ENCODE measurements around the gene SLCO4A1. TPM values are rescaled to one million over a fixed set of nuclear protein-coding genes. Genes with fewer than 3 reads are reported as not detected.

Gene SLCO4A1
- total and polyA plus RNA-seq, 4 experiments from 2014 or later, result 0.49 to 0.99 (median 0.97) TPM; not detected in 1

- peaks cover 2 to 35% (median 27%) of the 10 kb centered on the region in 8 donors for H3K9me3 Mint-ChIP-seq
- H3K4me3 Mint-ChIP-seq, result no peak overlapping the region
- peaks cover 13 to 47% (median 29%) of the 10 kb centered on the region in 4 donors for H3K4me1 Mint-ChIP-seq
- no peaks in the 10 kb centered on the region for H3K36me3 ChIP-seq (ENCODE audit: insufficient read depth, low read length)
- no peak overlapping the region for H3K27ac ChIP-seq (ENCODE audit: low read depth, low read length)
- no peak for DNase-seq
- H3K9me3 ChIP-seq (ENCODE audit: control insufficient read depth in 1 of 2, low read length in 2 of 2), result no peaks in the 10 kb centered on the region
- no peak overlapping the region for H3K27ac Mint-ChIP-seq
- ChIA-PET POLR2A (ENCODE audit: partially characterized antibody) (interaction anchor here (0.8 to 1.0 kb wide), 2 partner anchors 21 to 76 kb away, joined by 3 to 4 read pairs; no protein-coding TSS in a partner anchor), CTCF (ENCODE audit: partially characterized antibody) (interaction anchor here (0.7 kb wide), 1 partner anchor 11 kb away, joined by 3 read pairs; no protein-coding TSS in a partner anchor)
- H3K4me1 ChIP-seq (ENCODE audit: insufficient read depth, low read length), result peaks cover 21% of the 10 kb centered on the region
- peaks cover 1 to 16% of the 10 kb centered on the region in 2 donors for H3K36me3 Mint-ChIP-seq
- intact Hi-C loops (cut with micrococcal nuclease), result no loop called here
- no peaks in the 10 kb centered on the region for H3K27me3 ChIP-seq (ENCODE audit: insufficient read depth, low read length)
- no peak overlapping the region for H3K4me3 ChIP-seq (ENCODE audit: low read length in 2 of 2)
- H3K27me3 Mint-ChIP-seq, result peaks cover 0 to 2% of the 10 kb centered on the region in 2 donors
These were observed 76.2 kb downstream of the SLCO4A1 start for GRCh38 chr20:62718546-62718945.

GRCh38 chr20:62719250-62719935 lies 77.1 kb downstream of the SLCO4A1 start:
- ChIA-PET POLR2A (ENCODE audit: partially characterized antibody) (interaction anchor here (0.6 to 1.0 kb wide), 2 partner anchors 20 to 68 kb away, joined by 3 to 6 read pairs; no protein-coding TSS in a partner anchor), CTCF (ENCODE audit: partially characterized antibody) (no interaction called here)
- H3K27ac Mint-ChIP-seq, result no peak overlapping the region
- H3K9me3 Mint-ChIP-seq, result peaks cover 2 to 35% (median 27%) of the 10 kb centered on the region in 8 donors
- peaks cover 0 to 2% of the 10 kb centered on the region in 2 donors for H3K27me3 Mint-ChIP-seq
- Histone ChIP-seq H3K4me1 (ENCODE audit: insufficient read depth, low read length) (peaks cover 21% of the 10 kb centered on the region), H3K36me3 (ENCODE audit: insufficient read depth, low read length) (no peaks in the 10 kb centered on the region), H3K4me3 (ENCODE audit: low read length in 2 of 2) (no peak overlapping the region), H3K27ac (ENCODE audit: low read depth, low read length) (no peak overlapping the region), H3K27me3 (ENCODE audit: insufficient read depth, low read length) (no peaks in the 10 kb centered on the region), H3K9me3 (ENCODE audit: control insufficient read depth in 1 of 2, low read length in 2 of 2) (no peaks in the 10 kb centered on the region)
- peaks cover 1 to 16% of the 10 kb centered on the region in 2 donors for H3K36me3 Mint-ChIP-seq
- H3K4me1 Mint-ChIP-seq, result peaks cover 11 to 42% (median 26%) of the 10 kb centered on the region in 4 donors
- DNase-seq, result no peak
- H3K4me3 Mint-ChIP-seq, result no peak overlapping the region
- intact Hi-C loops (cut with micrococcal nuclease), result no loop called here

Other genes with a start within 250 kb of the SLCO4A1 start
- gene CABLES2, start 235.2 kb upstream of the SLCO4A1 start, total RNA-seq, result 1 to 10 TPM; 5.9 to 7.5 TPM
- gene CABLES2, start 235.2 kb upstream of the SLCO4A1 start, polyA plus RNA-seq, result 1 to 10 TPM in 1 of 2 donors, under 1 TPM in 1; 0.45 to 1.8 TPM
- gene RBBP8NL, start 215.0 kb upstream of the SLCO4A1 start, total RNA-seq, result not detected
- gene RBBP8NL, start 215.0 kb upstream of the SLCO4A1 start, polyA plus RNA-seq, result not detected
- not detected for gene GATA5, start 166.5 kb upstream of the SLCO4A1 start, total RNA-seq
- not detected for gene GATA5, start 166.5 kb upstream of the SLCO4A1 start, polyA plus RNA-seq
- gene NTSR1, start 66.3 kb downstream of the SLCO4A1 start, total RNA-seq, result under 1 TPM; 0.30 to 0.38 TPM
- gene NTSR1, start 66.3 kb downstream of the SLCO4A1 start, polyA plus RNA-seq, result not detected
- gene MRGBP, start 154.0 kb downstream of the SLCO4A1 start, total RNA-seq, result 10 to 100 TPM in 1 of 2 experiments, 1 to 10 TPM in 1; 9.7 to 11.0 TPM
- gene MRGBP, start 154.0 kb downstream of the SLCO4A1 start, polyA plus RNA-seq, result 10 to 100 TPM in 1 of 2 donors, 1 to 10 TPM in 1; 6.8 to 10.9 TPM
- gene OGFR, start 162.3 kb downstream of the SLCO4A1 start, total RNA-seq, result 10 to 100 TPM; 73.6 to 75.9 TPM
- gene OGFR, start 162.3 kb downstream of the SLCO4A1 start, polyA plus RNA-seq, result 10 to 100 TPM; 13.8 to 65.3 TPM
- gene COL9A3, start 174.5 kb downstream of the SLCO4A1 start, total RNA-seq, result not detected
- gene COL9A3, start 174.5 kb downstream of the SLCO4A1 start, polyA plus RNA-seq, result under 1 TPM in 1 of 2 donors, not detected in 1; 0.41 TPM
- gene TCFL5, start 219.3 kb downstream of the SLCO4A1 start, total RNA-seq, result 10 to 100 TPM in 1 of 2 experiments, 1 to 10 TPM in 1; 9.9 to 10.3 TPM
- gene TCFL5, start 219.3 kb downstream of the SLCO4A1 start, polyA plus RNA-seq, result 1 to 10 TPM in 1 of 2 donors, under 1 TPM in 1; 0.52 to 2.5 TPM